Measurements from ENCODE around the gene TRIM15. TPM values are rescaled to one million over a fixed set of nuclear protein-coding genes. Genes with fewer than 3 reads are reported as not detected.
A peak's percentile ranks its signal among the peaks of the same experiment; 100 is the strongest.

Gene TRIM15
- total and polyA plus RNA-seq, 8 donors, result 0.12 to 0.35 (median 0.19) TPM; not detected in 3

- Histone ChIP-seq H3K9me3 (no peaks in the 10 kb centered on the region), H3K27me3 (no peaks in the 10 kb centered on the region), H3K36me3 (no peaks in the 10 kb centered on the region), H3K4me3 (no peak overlapping the region), H3K4me1 (peaks cover 15 to 40% (median 36%) of the 10 kb centered on the region in 3 donors), H3K27ac (peak overlapping the region; percentile 3 to 61 (median 34))
- intact Hi-C loops (cut with DNase I), result no loop called here
- WGBS, 2 donors, result 65 to 73% methylated on average over 4 of the region's 4 CpGs
- TF ChIP-seq CTCF (IDR thresholded peaks at IDR 0.05), result no peak
- FAIRE-seq (no peak), DNase-seq (no peak), ATAC-seq (peak in 2 of 4 donors; percentile 8 to 16)
Observed at GRCh38 chr6:30207619-30208295, 44.4 kb downstream of the TRIM15 start.

GRCh38 chr6:30211306-30211705 lies 48.0 kb downstream of the TRIM15 start:
- Histone ChIP-seq H3K9me3 (no peaks in the 10 kb centered on the region), H3K4me1 (peaks cover 15 to 40% (median 36%) of the 10 kb centered on the region in 3 donors), H3K27ac (peak overlapping the region in 2 of 4 donors; percentile 5 to 28), H3K4me3 (peak overlapping the region in 1 of 4 donors; percentile 95), H3K27me3 (no peaks in the 10 kb centered on the region), H3K36me3 (no peaks in the 10 kb centered on the region)
- no peak for DNase-seq
- intact Hi-C loops (cut with DNase I), result no loop called here
- no peak for ATAC-seq
- no peak for FAIRE-seq
- no peak for TF ChIP-seq CTCF (IDR thresholded peaks at IDR 0.05)
- 22 to 40% methylated on average over 2 of the region's 2 CpGs for WGBS, 2 donors

GRCh38 chr6:30211899-30212298 lies 48.6 kb downstream of the TRIM15 start:
- FAIRE-seq (no peak), DNase-seq (no peak), ATAC-seq (no peak)
- intact Hi-C loops (cut with DNase I), result no loop called here
- Histone ChIP-seq H3K27ac (peak overlapping the region in 3 of 4 donors; percentile 5 to 99 (median 98)), H3K4me1 (peaks cover 15 to 37% (median 30%) of the 10 kb centered on the region in 3 donors), H3K27me3 (no peaks in the 10 kb centered on the region), H3K4me3 (peak overlapping the region in 2 of 4 donors; percentile 78 to 95), H3K36me3 (no peaks in the 10 kb centered on the region), H3K9me3 (no peaks in the 10 kb centered on the region)
- TF ChIP-seq CTCF (IDR thresholded peaks at IDR 0.05), result no peak
- 8 to 11% methylated on average over 3 of the region's 3 CpGs for WGBS, 2 donors

GRCh38 chr6:30212865-30213666 lies 49.7 kb downstream of the TRIM15 start, which contains the start of gene TRIM26:
TRIM26 (minus strand) TSS chr6:30213406; CDS start chr6:30199103, 14,303 bp downstream.
- peak; percentile 90 to 98 (median 94) for ATAC-seq
- no peaks in the 10 kb centered on the region for H3K36me3 ChIP-seq
- H3K4me1 ChIP-seq, result peaks cover 5 to 25% (median 20%) of the 10 kb centered on the region in 3 donors
- peak within 1 kb of the TSS; percentile 73 to 95 (median 80) for H3K4me3 ChIP-seq
- H3K27ac ChIP-seq, result peak within 1 kb of the TSS; percentile 86 to 99 (median 96)
- no peak for TF ChIP-seq CTCF (IDR thresholded peaks at IDR 0.05)
- peak; percentile 95 to 98 (median 97) for DNase-seq
- no peaks in the 10 kb centered on the region for H3K27me3 ChIP-seq
- peak; percentile 96 for FAIRE-seq
- WGBS, 2 donors, result 0% methylated on average over 49 to 59 of the region's 59 CpGs
- H3K9me3 ChIP-seq, result no peaks in the 10 kb centered on the region
- intact Hi-C loops (cut with DNase I), result no loop called here
